ENCODE data around the gene USP7. TPM values are rescaled to one million over a fixed set of nuclear protein-coding genes. Genes with fewer than 3 reads are reported as not detected.

The USP7 gene
- total RNA-seq, 2 donors from 2014 or later = 114 to 140 TPM

DNA sequence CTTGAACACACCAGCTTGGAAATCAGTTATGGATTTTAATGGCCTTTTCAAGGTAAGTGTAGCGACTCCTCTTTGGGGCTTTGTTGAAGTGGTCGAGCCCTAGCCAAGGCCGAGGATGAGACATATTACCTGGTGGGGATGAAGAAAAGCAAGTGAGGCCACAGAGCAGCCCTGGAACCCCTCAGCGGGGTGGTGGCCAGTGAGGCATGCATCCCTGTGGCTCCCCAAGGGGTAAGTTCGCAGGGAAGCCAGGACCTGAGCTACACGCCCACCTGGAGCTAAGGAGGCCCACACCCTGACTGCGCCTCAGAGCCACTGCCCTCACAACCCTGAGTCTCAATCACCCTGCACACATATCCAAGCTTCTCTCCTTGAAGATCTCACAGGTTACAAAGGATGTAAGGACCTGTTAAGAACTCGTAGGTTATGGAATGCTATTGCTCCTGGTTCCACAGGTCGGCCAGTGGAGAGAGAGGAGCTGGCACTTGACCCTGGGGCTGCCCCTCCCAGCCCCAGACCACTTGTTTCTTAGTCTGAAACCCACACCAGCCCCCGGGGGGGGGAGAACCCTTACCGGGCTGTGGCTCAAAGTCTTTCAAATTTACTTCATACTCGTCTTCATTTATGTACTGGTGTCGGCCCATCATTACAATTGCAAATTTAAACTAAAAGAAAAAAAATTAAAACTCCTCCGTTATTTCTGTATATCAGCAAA is 69.6 kb downstream of the USP7 start:
- H3K36me3 Mint-ChIP-seq (ENCODE audit: low read depth) = peaks cover 78% of the 10 kb centered on the region
- no peaks in the 10 kb centered on the region for H3K9me3 Mint-ChIP-seq
- TF ChIP-seq, protein P1, sequence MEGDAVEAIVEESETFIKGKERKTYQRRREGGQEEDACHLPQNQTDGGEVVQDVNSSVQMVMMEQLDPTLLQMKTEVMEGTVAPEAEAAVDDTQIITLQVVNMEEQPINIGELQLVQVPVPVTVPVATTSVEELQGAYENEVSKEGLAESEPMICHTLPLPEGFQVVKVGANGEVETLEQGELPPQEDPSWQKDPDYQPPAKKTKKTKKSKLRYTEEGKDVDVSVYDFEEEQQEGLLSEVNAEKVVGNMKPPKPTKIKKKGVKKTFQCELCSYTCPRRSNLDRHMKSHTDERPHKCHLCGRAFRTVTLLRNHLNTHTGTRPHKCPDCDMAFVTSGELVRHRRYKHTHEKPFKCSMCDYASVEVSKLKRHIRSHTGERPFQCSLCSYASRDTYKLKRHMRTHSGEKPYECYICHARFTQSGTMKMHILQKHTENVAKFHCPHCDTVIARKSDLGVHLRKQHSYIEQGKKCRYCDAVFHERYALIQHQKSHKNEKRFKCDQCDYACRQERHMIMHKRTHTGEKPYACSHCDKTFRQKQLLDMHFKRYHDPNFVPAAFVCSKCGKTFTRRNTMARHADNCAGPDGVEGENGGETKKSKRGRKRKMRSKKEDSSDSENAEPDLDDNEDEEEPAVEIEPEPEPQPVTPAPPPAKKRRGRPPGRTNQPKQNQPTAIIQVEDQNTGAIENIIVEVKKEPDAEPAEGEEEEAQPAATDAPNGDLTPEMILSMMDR (conservative IDR thresholded peaks at IDR 0.05) = no peak
- Histone ChIP-seq H3K9me3 (ENCODE audit: control insufficient read depth, low read length) (no peaks in the 10 kb centered on the region), H3K4me3 (ENCODE audit: low read length) (no peak overlapping the region), H3K4me1 (ENCODE audit: control insufficient read depth, insufficient read depth, low read length) (no peaks in the 10 kb centered on the region), H3K36me3 (ENCODE audit: control insufficient read depth, insufficient read depth, low read length) (peaks cover 92% of the 10 kb centered on the region), H3K27ac (ENCODE audit: low read depth, low read length) (peak overlapping the region; percentile 69), H3K9ac (ENCODE audit: extremely low read depth, low read length, poor library complexity, severe bottlenecking) (no peak overlapping the region), H3K27me3 (ENCODE audit: control insufficient read depth, insufficient read depth, low read length, poor library complexity, severe bottlenecking) (no peaks in the 10 kb centered on the region)
- H3K4me3 Mint-ChIP-seq = no peak overlapping the region
- DNase-seq = no peak
- 90 to 97% methylated on average over 5 to 14 of the region's 14 CpGs for WGBS, 2 experiments (ENCODE audit: insufficient coverage in 1 of 2, insufficient read length in 1 of 2)
- no peaks in the 10 kb centered on the region for H3K27me3 Mint-ChIP-seq (ENCODE audit: insufficient read depth)
- H3K4me1 Mint-ChIP-seq = no peaks in the 10 kb centered on the region
- no peak overlapping the region for H3K27ac Mint-ChIP-seq

DNA sequence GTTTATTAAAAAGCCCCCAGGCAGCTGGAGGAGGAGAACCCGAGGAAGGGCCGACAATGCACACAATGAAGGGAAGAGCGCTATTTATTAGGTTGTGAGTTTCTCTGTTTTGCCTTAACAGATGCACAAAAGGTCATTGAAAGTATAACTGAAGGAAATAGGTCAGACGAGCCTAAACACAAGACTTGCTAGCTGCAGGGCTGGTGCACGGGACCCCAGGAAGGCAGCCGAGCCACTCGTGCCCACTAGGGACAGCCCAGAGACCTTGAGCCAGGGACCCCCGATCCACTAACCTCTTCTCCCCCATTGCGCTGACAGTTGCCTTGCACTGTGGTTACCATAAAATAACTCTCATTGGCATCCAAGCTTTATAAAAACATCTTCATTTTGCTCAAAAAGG is 70.3 kb downstream of the USP7 start:
- TF ChIP-seq, protein P1 (conservative IDR thresholded peaks at IDR 0.05) = peak; percentile 17
- Histone ChIP-seq H3K4me1 (ENCODE audit: control insufficient read depth, insufficient read depth, low read length) (no peaks in the 10 kb centered on the region), H3K4me3 (ENCODE audit: low read length) (no peak overlapping the region), H3K27me3 (ENCODE audit: control insufficient read depth, insufficient read depth, low read length, poor library complexity, severe bottlenecking) (no peaks in the 10 kb centered on the region), H3K9me3 (ENCODE audit: control insufficient read depth, low read length) (no peaks in the 10 kb centered on the region), H3K9ac (ENCODE audit: extremely low read depth, low read length, poor library complexity, severe bottlenecking) (no peak overlapping the region), H3K27ac (ENCODE audit: low read depth, low read length) (peak overlapping the region; percentile 69), H3K36me3 (ENCODE audit: control insufficient read depth, insufficient read depth, low read length) (peaks cover 85% of the 10 kb centered on the region)
- H3K27me3 Mint-ChIP-seq (ENCODE audit: insufficient read depth) = no peaks in the 10 kb centered on the region
- H3K4me3 Mint-ChIP-seq = no peak overlapping the region
- H3K36me3 Mint-ChIP-seq (ENCODE audit: low read depth) = peaks cover 73% of the 10 kb centered on the region
- WGBS, 2 experiments (ENCODE audit: insufficient coverage in 1 of 2, insufficient read length in 1 of 2) = 92 to 95% methylated on average over 7 to 9 of the region's 9 CpGs
- no peak for DNase-seq
- no peaks in the 10 kb centered on the region for H3K9me3 Mint-ChIP-seq
- H3K27ac Mint-ChIP-seq = no peak overlapping the region
- H3K4me1 Mint-ChIP-seq = no peaks in the 10 kb centered on the region

DNA sequence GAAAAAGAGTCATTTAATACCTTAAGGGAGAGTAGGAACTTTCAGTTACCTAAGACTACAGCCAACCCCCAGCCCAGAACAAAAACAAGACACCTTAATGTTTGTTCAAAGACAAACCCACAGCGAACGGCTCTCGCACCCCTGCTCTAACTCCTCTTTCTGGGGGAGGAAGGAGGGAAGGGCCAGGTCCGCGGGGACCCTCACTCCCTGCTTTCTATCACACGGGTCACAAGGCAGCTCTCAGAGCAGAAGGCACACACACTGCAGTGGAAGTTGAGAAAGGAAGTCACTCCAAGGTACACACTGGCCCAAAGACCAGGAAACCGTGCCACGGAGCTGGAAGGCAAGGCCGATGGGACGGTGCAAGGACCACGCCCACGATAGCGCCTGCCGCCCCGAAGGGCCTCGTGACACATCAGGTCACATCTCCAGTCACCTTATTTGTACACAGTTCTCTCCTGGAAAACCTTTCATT is 71.6 kb downstream of the USP7 start:
- Mint-ChIP-seq H3K27me3 (ENCODE audit: insufficient read depth) (no peaks in the 10 kb centered on the region), H3K4me1 (no peaks in the 10 kb centered on the region), H3K9me3 (no peaks in the 10 kb centered on the region), H3K27ac (no peak overlapping the region), H3K4me3 (no peak overlapping the region), H3K36me3 (ENCODE audit: low read depth) (peaks cover 67% of the 10 kb centered on the region)
- Histone ChIP-seq H3K36me3 (ENCODE audit: control insufficient read depth, insufficient read depth, low read length) (peaks cover 73% of the 10 kb centered on the region), H3K4me1 (ENCODE audit: control insufficient read depth, insufficient read depth, low read length) (no peaks in the 10 kb centered on the region), H3K27me3 (ENCODE audit: control insufficient read depth, insufficient read depth, low read length, poor library complexity, severe bottlenecking) (no peaks in the 10 kb centered on the region), H3K4me3 (ENCODE audit: low read length) (no peak overlapping the region), H3K9ac (ENCODE audit: extremely low read depth, low read length, poor library complexity, severe bottlenecking) (no peak overlapping the region), H3K9me3 (ENCODE audit: control insufficient read depth, low read length) (no peaks in the 10 kb centered on the region), H3K27ac (ENCODE audit: low read depth, low read length) (peak overlapping the region; percentile 73)
- DNase-seq = no peak
- 92 to 97% methylated on average over 9 to 16 of the region's 16 CpGs for WGBS, 2 experiments (ENCODE audit: insufficient coverage in 1 of 2, insufficient read length in 1 of 2)
- TF ChIP-seq, protein P1 (conservative IDR thresholded peaks at IDR 0.05) = no peak
